ENCODE measurements around the gene DNAJC15. TPM values are rescaled to one million over a fixed set of nuclear protein-coding genes. Genes with fewer than 3 reads are reported as not detected.
A peak's percentile ranks its signal among the peaks of the same experiment; 100 is the strongest.

Gene DNAJC15
- total RNA-seq = 10 to 100 TPM; 11.0 to 18.3 (median 12.5) TPM

- Histone ChIP-seq H3K36me3 (no peaks in the 10 kb centered on the region), H3K4me3 (replicated peaks in 1 of 3) (peak within 1 kb of the TSS; percentile 46 to 85 (median 61)), H3K27me3 (no peaks in the 10 kb centered on the region), H3K27ac (peak within 1 kb of the TSS; percentile 68 to 80 (median 78)), H3K9me3 (no peaks in the 10 kb centered on the region), H3K4me1 (peaks cover 13 to 31% of the 10 kb centered on the region in 2 donors)
- peak; percentile 80 to 85 for DNase-seq
- intact Hi-C loops (cut with DNase I) = no loop called here
- WGBS, 2 donors = 1 to 9% methylated on average over 10 to 38 of the region's 48 CpGs
- peak in 1 of 2 donors; percentile 69 for TF ChIP-seq POLR2A (IDR thresholded peaks at IDR 0.05)
- TF ChIP-seq, protein P1, sequence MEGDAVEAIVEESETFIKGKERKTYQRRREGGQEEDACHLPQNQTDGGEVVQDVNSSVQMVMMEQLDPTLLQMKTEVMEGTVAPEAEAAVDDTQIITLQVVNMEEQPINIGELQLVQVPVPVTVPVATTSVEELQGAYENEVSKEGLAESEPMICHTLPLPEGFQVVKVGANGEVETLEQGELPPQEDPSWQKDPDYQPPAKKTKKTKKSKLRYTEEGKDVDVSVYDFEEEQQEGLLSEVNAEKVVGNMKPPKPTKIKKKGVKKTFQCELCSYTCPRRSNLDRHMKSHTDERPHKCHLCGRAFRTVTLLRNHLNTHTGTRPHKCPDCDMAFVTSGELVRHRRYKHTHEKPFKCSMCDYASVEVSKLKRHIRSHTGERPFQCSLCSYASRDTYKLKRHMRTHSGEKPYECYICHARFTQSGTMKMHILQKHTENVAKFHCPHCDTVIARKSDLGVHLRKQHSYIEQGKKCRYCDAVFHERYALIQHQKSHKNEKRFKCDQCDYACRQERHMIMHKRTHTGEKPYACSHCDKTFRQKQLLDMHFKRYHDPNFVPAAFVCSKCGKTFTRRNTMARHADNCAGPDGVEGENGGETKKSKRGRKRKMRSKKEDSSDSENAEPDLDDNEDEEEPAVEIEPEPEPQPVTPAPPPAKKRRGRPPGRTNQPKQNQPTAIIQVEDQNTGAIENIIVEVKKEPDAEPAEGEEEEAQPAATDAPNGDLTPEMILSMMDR (IDR thresholded peaks at IDR 0.05) = peak in 1 of 6 experiments; percentile 5
Measured at GRCh38 chr13:43023289-43023963, at the start of gene DNAJC15. TSS of gene DNAJC15 (plus strand) at chr13:43023586. CDS start at chr13:43023627, 41 bp downstream.

DNA sequence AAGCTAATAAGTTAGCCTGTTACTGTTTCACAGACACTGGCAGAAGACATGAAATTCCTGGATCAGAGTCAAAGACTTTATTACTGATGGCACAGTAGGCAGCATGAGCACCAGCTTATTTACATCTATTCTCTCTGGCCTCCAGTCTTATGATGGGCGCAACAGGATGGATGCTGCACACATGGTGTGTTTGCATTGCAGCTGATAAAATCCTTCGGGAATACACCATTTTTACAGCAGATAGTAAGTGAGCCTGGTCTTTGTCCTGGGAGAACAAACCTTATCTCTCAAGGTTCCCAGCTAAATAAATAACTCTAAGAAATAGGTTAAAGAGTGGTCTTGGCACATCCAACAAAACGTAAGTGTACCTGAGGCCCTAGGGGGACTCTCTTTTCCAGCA is 47.3 kb upstream of the DNAJC15 start:
- Histone ChIP-seq H3K27ac (no peak overlapping the region), H3K36me3 (no peaks in the 10 kb centered on the region), H3K4me3 (replicated peaks in 1 of 3) (no peak overlapping the region), H3K27me3 (no peaks in the 10 kb centered on the region), H3K9me3 (no peaks in the 10 kb centered on the region), H3K4me1 (no peaks in the 10 kb centered on the region)
- intact Hi-C loops (cut with DNase I) = no loop called here
- no peak for DNase-seq
- WGBS, 2 donors = 92 to 95% methylated on average over 3 of the region's 3 CpGs
- TF ChIP-seq, protein P1 (IDR thresholded peaks at IDR 0.05) = no peak
- no peak for TF ChIP-seq POLR2A (IDR thresholded peaks at IDR 0.05)

DNA sequence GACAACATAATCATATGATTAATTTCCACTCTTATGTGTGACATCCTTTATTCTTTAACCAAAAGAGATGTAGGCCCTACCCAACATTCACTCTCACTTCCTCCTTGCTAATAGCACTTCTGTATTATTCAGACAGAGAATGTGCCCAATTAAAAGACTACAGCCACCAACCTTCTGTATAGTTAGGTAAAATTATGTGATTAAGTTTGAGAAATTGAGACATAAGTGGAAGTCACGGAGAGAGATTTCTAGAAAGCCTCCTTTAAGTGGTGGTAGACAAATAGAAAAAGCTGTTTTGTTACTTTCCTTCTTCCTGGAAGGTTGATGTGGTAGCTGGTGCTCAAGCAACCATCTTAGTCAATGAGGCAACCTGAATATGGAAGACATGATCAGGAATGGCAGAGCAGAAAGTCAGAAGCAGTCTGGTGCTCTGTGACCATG is 46.1 kb upstream of the DNAJC15 start:
- Histone ChIP-seq H3K4me3 (replicated peaks in 1 of 3) (no peak overlapping the region), H3K36me3 (no peaks in the 10 kb centered on the region), H3K9me3 (no peaks in the 10 kb centered on the region), H3K4me1 (peaks cover 0 to 5% of the 10 kb centered on the region in 2 donors), H3K27ac (no peak overlapping the region), H3K27me3 (no peaks in the 10 kb centered on the region)
- no peak for DNase-seq
- 95 to 98% methylated on average over 1 of the region's 1 CpG for WGBS, 2 donors
- TF ChIP-seq, protein P1 (IDR thresholded peaks at IDR 0.05) = no peak
- TF ChIP-seq POLR2A (IDR thresholded peaks at IDR 0.05) = no peak
- intact Hi-C loops (cut with DNase I) = no loop called here

DNA sequence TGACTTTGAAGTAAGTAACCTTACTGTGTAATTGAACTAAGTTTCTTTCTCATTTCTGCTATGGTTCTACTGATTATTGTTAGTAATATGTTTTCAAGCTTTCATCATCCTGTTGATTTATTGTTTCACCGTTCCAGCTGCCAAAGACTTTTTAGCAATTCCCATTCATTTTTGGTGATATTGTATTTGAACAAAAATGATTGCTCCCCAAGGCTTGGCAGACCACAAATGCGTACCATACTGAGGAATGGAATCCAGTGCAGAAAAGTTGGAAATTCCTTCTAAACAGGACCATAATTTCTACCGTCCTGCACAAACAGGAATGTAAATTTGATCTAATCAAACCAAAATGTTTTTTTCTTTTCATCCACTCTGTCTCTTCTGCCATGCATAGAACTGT is 42.1 kb upstream of the DNAJC15 start:
- no peaks in the 10 kb centered on the region for H3K9me3 ChIP-seq
- TF ChIP-seq POLR2A (IDR thresholded peaks at IDR 0.05) = no peak
- TF ChIP-seq, protein P1 (IDR thresholded peaks at IDR 0.05) = no peak
- no peak overlapping the region for H3K27ac ChIP-seq
- 57 to 75% methylated on average over 3 of the region's 3 CpGs for WGBS, 2 donors
- no peaks in the 10 kb centered on the region for H3K36me3 ChIP-seq
- H3K4me1 ChIP-seq = peaks cover 0 to 5% of the 10 kb centered on the region in 2 donors
- H3K27me3 ChIP-seq = no peaks in the 10 kb centered on the region
- intact Hi-C loops (cut with DNase I) = no loop called here
- no peak overlapping the region for H3K4me3 ChIP-seq (replicated peaks in 1 of 3)
- DNase-seq = no peak

DNA sequence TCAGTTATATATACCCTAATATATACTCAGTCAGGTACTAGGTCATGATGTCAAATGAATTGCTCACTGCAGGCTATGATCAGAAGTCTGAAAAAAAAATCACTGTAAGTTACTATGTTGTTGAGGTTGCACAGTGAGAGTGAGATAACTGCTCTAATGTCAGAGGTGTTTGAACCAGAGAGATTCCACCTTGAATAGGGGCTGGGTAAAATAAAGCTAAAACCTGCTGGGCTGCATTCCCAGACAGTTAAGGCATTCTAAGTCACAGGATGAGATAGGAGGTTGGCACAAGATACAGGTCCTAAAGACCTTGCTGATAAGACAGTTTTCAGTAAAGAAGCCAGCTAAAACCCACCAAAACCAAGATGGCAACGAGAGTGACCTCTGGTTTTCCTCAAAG is 41.5 kb upstream of the DNAJC15 start:
- intact Hi-C loops (cut with DNase I) = no loop called here
- Histone ChIP-seq H3K4me3 (replicated peaks in 1 of 3) (no peak overlapping the region), H3K36me3 (no peaks in the 10 kb centered on the region), H3K27me3 (no peaks in the 10 kb centered on the region), H3K9me3 (no peaks in the 10 kb centered on the region), H3K4me1 (peaks cover 0 to 5% of the 10 kb centered on the region in 2 donors), H3K27ac (no peak overlapping the region)
- 62 to 82% methylated on average over 1 of the region's 1 CpG for WGBS, 2 donors
- peak in 1 of 2 donors; percentile 29 for DNase-seq
- no peak for TF ChIP-seq POLR2A (IDR thresholded peaks at IDR 0.05)
- TF ChIP-seq, protein P1 (IDR thresholded peaks at IDR 0.05) = no peak

Measured in thyroid gland (tissue), 4 donors.